ENCODE measurements around the gene C14orf93.
"Not testable (repeated sequence)": the region's sequence is repeated elsewhere in the genome, so short reads cannot be mapped to it uniquely, and the experiment has no call there.

C14orf93 gene

GRCh38 chr14:22973217-22974032 is 36.5 kb downstream of the C14orf93 start:
- Mint-ChIP-seq H3K36me3 (ENCODE audit: low read depth) (no peaks in the 10 kb centered on the region), H3K9me3 (no peaks in the 10 kb centered on the region), H3K27ac (no peak overlapping the region), H3K27me3 (peaks cover 28% of the 10 kb centered on the region), H3K4me3 (no peak overlapping the region), H3K4me1 (ENCODE audit: low read depth) (peaks cover 5% of the 10 kb centered on the region)
- intact Hi-C loops (cut with micrococcal nuclease): loop anchor here (1.0 kb wide), 1 partner anchor 10 kb away; no protein-coding TSS in a partner anchor

- peaks cover 5% of the 10 kb centered on the region for H3K4me1 Mint-ChIP-seq (ENCODE audit: low read depth)
- intact Hi-C loops (cut with micrococcal nuclease): no loop called here
- H3K36me3 Mint-ChIP-seq (ENCODE audit: low read depth): no peaks in the 10 kb centered on the region
- no peak overlapping the region for H3K4me3 Mint-ChIP-seq
- peaks cover 19% of the 10 kb centered on the region for H3K27me3 Mint-ChIP-seq
- H3K27ac Mint-ChIP-seq: no peak overlapping the region
- no peaks in the 10 kb centered on the region for H3K9me3 Mint-ChIP-seq
These were observed 37.5 kb downstream of the C14orf93 start for GRCh38 chr14:22972313-22972930.

DNA sequence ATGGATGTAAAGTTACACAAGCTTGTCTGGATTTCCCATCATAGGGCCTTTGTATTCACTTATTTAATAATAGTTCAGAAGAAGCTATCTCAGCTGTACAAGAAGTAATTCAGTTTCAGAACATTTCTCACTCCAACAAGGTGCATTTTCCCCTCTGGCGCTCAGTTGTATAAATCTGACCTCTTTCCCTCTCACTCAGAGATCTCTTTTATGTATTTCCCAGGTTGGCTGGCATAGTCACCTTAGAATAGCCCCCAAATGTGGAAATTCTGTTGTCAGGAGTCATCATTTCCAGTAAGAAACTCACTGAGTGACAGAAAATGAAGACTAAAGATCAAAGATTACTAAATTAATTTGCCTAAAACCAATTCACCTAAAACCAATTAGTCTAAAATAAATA is 38.8 kb downstream of the C14orf93 start:
- Mint-ChIP-seq H3K4me1 (ENCODE audit: low read depth) (no peaks in the 10 kb centered on the region), H3K36me3 (ENCODE audit: low read depth) (no peaks in the 10 kb centered on the region), H3K27me3 (peaks cover 13% of the 10 kb centered on the region), H3K4me3 (no peak overlapping the region), H3K27ac (no peak overlapping the region), H3K9me3 (no peaks in the 10 kb centered on the region)
- intact Hi-C loops (cut with micrococcal nuclease): no loop called here

- Mint-ChIP-seq H3K36me3 (ENCODE audit: low read depth) (no peaks in the 10 kb centered on the region), H3K27ac (no peak overlapping the region)
These were observed 43.1 kb downstream of the C14orf93 start for GRCh38 chr14:22966783-22967269.

GRCh38 chr14:22965916-22966782 is 43.8 kb downstream of the C14orf93 start:
- H3K9me3 Mint-ChIP-seq; H3K4me1 Mint-ChIP-seq (ENCODE audit: low read depth); intact Hi-C loops (cut with micrococcal nuclease); H3K4me3 Mint-ChIP-seq; H3K36me3 Mint-ChIP-seq (ENCODE audit: low read depth); H3K27ac Mint-ChIP-seq; H3K27me3 Mint-ChIP-seq: not testable (repeated sequence)

More at GRCh38 chr14:22966783-22967269, 43.1 kb downstream of the C14orf93 start:
- H3K4me3 Mint-ChIP-seq: no peak overlapping the region
- intact Hi-C loops (cut with micrococcal nuclease): no loop called here
- H3K27me3 Mint-ChIP-seq: peaks cover 8% of the 10 kb centered on the region
- no peaks in the 10 kb centered on the region for H3K4me1 Mint-ChIP-seq (ENCODE audit: low read depth)
- H3K9me3 Mint-ChIP-seq: no peaks in the 10 kb centered on the region

GRCh38 chr14:22962061-22962676 is 47.8 kb downstream of the C14orf93 start:
- no peak overlapping the region for H3K4me3 Mint-ChIP-seq
- no peaks in the 10 kb centered on the region for H3K36me3 Mint-ChIP-seq (ENCODE audit: low read depth)
- intact Hi-C loops (cut with micrococcal nuclease): no loop called here
- H3K27me3 Mint-ChIP-seq: peaks cover 3% of the 10 kb centered on the region
- H3K9me3 Mint-ChIP-seq: no peaks in the 10 kb centered on the region
- H3K4me1 Mint-ChIP-seq (ENCODE audit: low read depth): no peaks in the 10 kb centered on the region
- no peak overlapping the region for H3K27ac Mint-ChIP-seq

DNA sequence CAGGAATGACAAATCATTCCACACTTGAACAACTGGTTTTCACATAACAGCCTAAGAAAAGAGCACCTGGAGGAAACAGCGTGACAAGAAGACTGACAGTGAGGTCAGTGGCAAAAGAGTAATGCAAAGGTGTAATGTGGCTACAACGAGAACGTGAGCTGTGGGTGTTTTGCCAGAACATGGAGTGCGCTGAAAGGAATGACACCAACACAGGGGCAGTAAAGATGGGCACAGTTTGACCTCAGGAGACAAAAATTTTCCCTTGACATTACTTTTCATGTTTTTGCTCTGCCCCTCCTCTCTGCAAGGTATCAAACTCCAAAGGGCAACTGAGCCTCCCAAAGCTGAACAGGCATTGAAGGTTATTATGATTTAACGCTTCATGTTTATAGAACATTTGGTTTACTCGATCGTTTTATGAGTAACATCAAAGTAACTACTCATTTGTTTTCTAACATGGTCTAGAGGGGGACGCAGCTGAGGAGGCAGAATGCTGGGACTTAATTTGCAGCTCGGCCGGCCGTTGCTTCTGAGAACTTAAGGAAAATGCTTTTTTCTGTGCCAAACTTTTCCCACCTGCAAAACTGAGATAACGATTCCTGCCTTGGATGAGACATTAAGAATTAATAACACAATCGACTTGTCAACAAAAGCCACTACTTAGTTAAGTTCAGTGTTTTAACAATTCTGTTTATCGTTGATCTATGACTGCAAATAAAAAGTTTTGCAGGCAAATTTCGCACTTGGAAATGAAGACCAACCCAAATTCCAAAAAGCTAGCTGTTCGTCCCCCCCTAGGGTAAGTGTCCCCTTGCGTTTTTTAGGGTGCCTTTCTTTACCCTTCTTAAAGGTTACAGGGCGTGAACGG is 54.0 kb downstream of the C14orf93 start:
- Mint-ChIP-seq H3K4me1 (ENCODE audit: low read depth) (peaks cover 31% of the 10 kb centered on the region), H3K27me3 (no peaks in the 10 kb centered on the region), H3K4me3 (peak overlapping the region; percentile 92), H3K9me3 (no peaks in the 10 kb centered on the region), H3K27ac (peak overlapping the region; percentile 99), H3K36me3 (ENCODE audit: low read depth) (peaks cover 46% of the 10 kb centered on the region)
- intact Hi-C loops (cut with micrococcal nuclease): no loop called here

DNA sequence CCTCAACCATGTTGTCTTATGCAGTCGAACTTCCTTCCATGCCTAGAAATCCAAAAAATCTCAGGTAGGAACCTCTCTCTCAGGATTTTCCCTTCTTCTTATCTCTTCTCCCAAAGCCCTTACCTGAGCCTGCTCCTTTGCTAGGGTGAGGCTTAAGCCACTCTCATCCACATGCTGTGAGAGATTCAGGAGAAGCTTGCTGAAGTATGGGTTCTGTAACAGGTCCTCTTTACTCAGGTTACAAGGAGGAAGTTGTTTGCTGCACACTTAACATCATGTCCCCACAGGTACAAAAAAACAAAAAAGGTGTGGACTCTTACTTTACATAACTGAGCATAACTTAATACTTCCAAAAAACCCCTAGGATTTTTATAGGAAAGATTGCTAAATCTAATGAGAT is 57.5 kb downstream of the C14orf93 start:
- Mint-ChIP-seq H3K27ac (peak overlapping the region; percentile 4), H3K27me3 (no peaks in the 10 kb centered on the region), H3K4me3 (no peak overlapping the region), H3K9me3 (no peaks in the 10 kb centered on the region), H3K4me1 (ENCODE audit: low read depth) (peaks cover 31% of the 10 kb centered on the region), H3K36me3 (ENCODE audit: low read depth) (peaks cover 81% of the 10 kb centered on the region)
- intact Hi-C loops (cut with micrococcal nuclease): no loop called here

- H3K36me3 Mint-ChIP-seq (ENCODE audit: low read depth): peaks cover 85% of the 10 kb centered on the region
- peak overlapping the region; percentile 4 for H3K27ac Mint-ChIP-seq
- H3K4me3 Mint-ChIP-seq; H3K9me3 Mint-ChIP-seq; H3K27me3 Mint-ChIP-seq; intact Hi-C loops (cut with micrococcal nuclease): not testable (repeated sequence)
- peaks cover 31% of the 10 kb centered on the region for H3K4me1 Mint-ChIP-seq (ENCODE audit: low read depth)
These were observed 58.1 kb downstream of the C14orf93 start for GRCh38 chr14:22951795-22952194.

GRCh38 chr14:22945642-22946041 is 64.3 kb downstream of the C14orf93 start:
- Mint-ChIP-seq H3K36me3 (ENCODE audit: low read depth) (peaks cover 88% of the 10 kb centered on the region), H3K27ac (no peak overlapping the region), H3K4me1 (ENCODE audit: low read depth) (no peaks in the 10 kb centered on the region), H3K4me3 (no peak overlapping the region), H3K9me3 (no peaks in the 10 kb centered on the region), H3K27me3 (no peaks in the 10 kb centered on the region)
- intact Hi-C loops (cut with micrococcal nuclease): no loop called here

GRCh38 chr14:22939684-22940083 is 70.3 kb downstream of the C14orf93 start:
- no peaks in the 10 kb centered on the region for H3K27me3 Mint-ChIP-seq
- H3K4me3 Mint-ChIP-seq: no peak overlapping the region
- H3K9me3 Mint-ChIP-seq: no peaks in the 10 kb centered on the region
- intact Hi-C loops (cut with micrococcal nuclease): no loop called here
- H3K4me1 Mint-ChIP-seq (ENCODE audit: low read depth): no peaks in the 10 kb centered on the region
- no peak overlapping the region for H3K27ac Mint-ChIP-seq
- peaks cover 74% of the 10 kb centered on the region for H3K36me3 Mint-ChIP-seq (ENCODE audit: low read depth)
